Fibroblast of villous mesenchyme (primary cell): Measurements from ENCODE around the gene TOX2. TPM values are rescaled to one million over a fixed set of nuclear protein-coding genes. Genes with fewer than 3 reads are reported as not detected.
A peak's percentile ranks its signal among the peaks of the same experiment; 100 is the strongest.

ENCODE experiments used
- DNase-seq: peaks from one replicate; pipeline ENCODE4 v3.0.0-alpha.2; 2010; ENCODE audit warnings: low read depth
- H3K4me3 ChIP-seq: 2 replicates; pipeline ENCODE4 v1.5.1; 2011; ENCODE audit warnings: low read depth, mild to moderate bottlenecking, low read length
- total RNA-seq: library from RNA; depleted of rRNA; stranded (reverse); fragments of >200 nt; gene quantifications from 2 replicates; pipeline ENCODE4 v1.2.3, GENCODE V29; 2012
- TF ChIP-seq, protein P1 (sequence below): IDR thresholded peaks from 2 replicates; pipeline ENCODE4 v1.5.1; 2012; ENCODE audit warnings: low read depth, mild to moderate bottlenecking, low read length; ENCODE audit not compliant: insufficient read depth

Gene TOX2
- total RNA-seq, 1 donor: 0.43 TPM

DNA sequence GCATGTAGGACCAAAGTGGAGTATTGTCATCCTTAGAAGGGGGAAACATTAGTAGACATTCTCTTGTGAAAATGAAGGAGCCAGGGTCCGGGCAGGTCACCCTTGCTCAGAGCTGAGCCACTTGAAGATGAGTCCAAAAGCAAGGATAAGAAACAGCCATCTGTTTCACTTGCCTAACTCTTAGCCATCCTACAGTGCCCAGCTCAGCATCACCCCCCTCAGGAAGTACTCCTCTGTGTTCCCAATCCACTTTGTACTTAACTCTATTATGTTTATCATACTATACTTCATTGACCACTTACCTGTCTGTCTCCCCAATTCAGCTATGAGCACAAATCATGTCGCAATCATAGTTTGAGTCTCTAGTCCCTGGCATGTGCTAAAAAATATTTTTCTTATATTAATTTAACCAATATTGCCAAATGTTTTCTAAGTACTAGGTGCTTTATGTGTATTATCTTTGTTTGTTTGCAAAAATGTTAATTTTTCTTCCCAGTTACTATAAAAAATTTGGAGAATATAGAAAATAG, 8.1 kb upstream of the TOX2 start:
- no peak for DNase-seq
- H3K4me3 ChIP-seq: no peak overlapping the region
- TF ChIP-seq, protein P1, sequence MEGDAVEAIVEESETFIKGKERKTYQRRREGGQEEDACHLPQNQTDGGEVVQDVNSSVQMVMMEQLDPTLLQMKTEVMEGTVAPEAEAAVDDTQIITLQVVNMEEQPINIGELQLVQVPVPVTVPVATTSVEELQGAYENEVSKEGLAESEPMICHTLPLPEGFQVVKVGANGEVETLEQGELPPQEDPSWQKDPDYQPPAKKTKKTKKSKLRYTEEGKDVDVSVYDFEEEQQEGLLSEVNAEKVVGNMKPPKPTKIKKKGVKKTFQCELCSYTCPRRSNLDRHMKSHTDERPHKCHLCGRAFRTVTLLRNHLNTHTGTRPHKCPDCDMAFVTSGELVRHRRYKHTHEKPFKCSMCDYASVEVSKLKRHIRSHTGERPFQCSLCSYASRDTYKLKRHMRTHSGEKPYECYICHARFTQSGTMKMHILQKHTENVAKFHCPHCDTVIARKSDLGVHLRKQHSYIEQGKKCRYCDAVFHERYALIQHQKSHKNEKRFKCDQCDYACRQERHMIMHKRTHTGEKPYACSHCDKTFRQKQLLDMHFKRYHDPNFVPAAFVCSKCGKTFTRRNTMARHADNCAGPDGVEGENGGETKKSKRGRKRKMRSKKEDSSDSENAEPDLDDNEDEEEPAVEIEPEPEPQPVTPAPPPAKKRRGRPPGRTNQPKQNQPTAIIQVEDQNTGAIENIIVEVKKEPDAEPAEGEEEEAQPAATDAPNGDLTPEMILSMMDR: no peak

DNA sequence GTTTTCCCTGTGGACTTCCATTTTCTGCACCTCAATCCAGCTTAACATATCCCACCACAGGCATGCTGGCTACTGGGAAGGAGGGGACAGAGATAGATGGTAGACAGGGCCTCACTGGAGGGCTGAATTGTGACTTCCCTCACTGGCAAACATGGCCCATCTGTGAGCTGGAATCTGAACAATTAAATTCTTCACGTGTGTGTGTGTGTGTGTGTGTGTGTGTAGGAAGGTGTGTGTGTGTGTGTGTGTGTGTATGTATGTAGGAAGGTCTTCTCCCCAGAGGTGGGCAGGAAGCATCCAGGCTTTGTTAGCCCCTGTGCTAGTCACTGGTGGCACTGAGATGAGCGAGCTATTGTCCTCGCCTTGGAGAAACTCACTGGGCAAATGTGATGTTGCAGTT, 5.4 kb upstream of the TOX2 start:
- DNase-seq: no peak
- no peak overlapping the region for H3K4me3 ChIP-seq
- TF ChIP-seq, protein P1: no peak

DNA sequence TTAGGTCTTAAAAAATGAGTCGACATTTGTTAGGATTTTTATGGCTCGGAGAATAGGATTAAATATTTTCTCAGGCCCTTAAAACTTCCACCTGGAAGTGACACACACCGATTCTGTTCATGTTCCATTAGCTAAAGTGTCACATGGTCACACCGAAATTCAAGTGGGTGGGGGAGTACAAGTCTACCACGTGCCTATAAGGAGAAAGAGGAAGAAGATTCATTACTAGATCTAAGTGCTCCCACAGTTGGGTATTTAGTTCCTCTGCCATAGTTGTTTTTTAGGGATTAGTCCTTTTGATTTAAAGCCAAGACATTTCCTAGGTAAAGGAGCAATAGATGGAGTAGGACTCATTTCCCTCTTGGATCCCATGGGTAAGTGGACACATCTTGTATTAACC, 4.9 kb upstream of the TOX2 start:
- no peak for DNase-seq
- H3K4me3 ChIP-seq: no peak overlapping the region
- TF ChIP-seq, protein P1: no peak

DNA sequence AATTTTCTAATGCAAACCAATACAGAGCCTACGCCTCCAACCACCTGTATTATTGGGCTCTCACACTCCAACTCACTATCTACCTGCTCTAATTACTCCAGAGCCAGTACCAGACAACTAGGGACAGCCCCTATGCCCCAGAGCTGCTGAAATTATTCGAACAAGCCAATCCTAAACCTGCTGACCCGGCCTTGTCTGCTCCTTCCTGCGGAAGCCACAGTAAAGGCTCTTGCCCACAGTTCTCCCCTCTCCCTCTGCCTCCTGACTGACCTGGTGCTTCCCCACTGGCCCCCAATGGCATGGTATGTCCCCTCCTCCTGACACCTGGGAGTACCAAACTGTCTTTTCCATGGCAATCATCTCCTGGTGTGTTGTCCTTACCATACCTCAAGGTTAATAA, 4.1 kb upstream of the TOX2 start:
- TF ChIP-seq, protein P1: no peak
- H3K4me3 ChIP-seq: no peak overlapping the region

DNA sequence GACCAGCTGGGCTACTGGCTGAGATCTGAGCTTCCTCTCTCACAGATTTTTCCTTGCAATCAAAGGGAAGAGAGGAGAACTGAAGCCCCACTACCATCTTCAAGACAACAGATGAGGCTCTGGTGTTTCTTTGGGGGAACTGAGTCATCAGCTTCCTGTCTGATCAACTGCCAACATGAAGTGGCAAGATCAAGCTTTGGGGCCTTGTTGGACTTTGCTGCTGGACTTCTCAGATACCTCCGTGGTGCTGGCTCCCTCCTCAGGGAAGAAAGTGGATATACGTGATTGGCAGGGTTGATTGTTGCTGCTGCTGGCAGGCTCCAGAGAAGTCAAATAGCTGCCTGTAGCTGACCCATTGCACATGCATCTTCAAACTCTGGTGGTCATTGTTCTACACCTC, 3.6 kb upstream of the TOX2 start:
- TF ChIP-seq, protein P1: peak; percentile 33
- peak; percentile 59 for DNase-seq
- no peak overlapping the region for H3K4me3 ChIP-seq

More for the DNA sequence above, 4.1 kb upstream of the TOX2 start:
- DNase-seq: no peak

DNA sequence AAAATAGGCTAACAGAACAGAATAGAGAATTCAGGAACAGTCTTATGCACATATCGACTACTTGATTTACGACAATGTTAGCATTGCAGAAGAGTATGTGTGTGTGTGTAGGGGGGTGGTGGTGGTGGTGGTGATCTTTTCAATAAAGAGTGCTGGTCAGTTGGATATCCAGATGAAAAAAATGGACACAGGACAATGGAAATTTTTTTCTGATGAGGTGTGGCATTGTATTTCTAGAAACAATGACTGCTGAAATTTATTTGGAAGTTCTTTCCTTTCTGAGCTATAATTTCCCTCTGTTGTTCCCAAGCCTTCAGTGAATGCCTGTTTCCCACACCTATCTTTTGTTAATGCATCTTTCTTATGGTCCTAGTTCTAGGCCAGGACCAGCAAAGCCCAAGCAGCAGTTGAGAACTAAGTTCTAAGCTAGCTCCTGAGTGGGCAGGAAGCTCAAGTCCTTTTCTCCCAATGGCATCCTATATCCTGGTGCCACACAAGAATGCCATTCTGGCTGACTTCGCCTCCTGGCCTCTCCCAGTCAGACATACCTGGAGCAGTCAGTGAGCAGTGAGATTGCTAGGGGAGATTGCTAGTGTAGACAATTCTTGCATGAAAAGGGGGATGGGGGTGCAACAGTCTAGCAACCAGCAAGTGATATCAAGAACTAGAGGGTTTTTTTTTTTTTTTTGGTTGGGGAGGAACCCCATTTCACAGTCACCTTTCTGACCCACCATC, 1.2 kb upstream of the TOX2 start:
- TF ChIP-seq, protein P1: no peak
- DNase-seq: no peak
- H3K4me3 ChIP-seq: no peak overlapping the region
